Peyer's patch (tissue), 4 donors: ENCODE results near the gene HPX.

ENCODE experiments used
- POLR2A ChIP-seq, 2 donors: fragments of 450-650 bp; IDR thresholded peaks; one replicate each; pipeline ENCODE4 v1.5.1; 2017; ENCODE audit warnings: antibody characterized with exemption in 2 of 2, mild to moderate bottlenecking in 2 of 2, moderate library complexity in 2 of 2
- TF ChIP-seq, protein P1 (sequence below), 6 experiments: fragments of 450-650 bp in 4 of 6; fragments of 200-600 bp in 2 of 6; sonication (generic) in 1 of 6; IDR thresholded peaks; one replicate each; pipeline ENCODE4 v1.5.1; 2017 to 2019; ENCODE audit warnings: antibody characterized with exemption in 6 of 6, mild to moderate bottlenecking in 3 of 6, moderate library complexity in 1 of 6

DNA sequence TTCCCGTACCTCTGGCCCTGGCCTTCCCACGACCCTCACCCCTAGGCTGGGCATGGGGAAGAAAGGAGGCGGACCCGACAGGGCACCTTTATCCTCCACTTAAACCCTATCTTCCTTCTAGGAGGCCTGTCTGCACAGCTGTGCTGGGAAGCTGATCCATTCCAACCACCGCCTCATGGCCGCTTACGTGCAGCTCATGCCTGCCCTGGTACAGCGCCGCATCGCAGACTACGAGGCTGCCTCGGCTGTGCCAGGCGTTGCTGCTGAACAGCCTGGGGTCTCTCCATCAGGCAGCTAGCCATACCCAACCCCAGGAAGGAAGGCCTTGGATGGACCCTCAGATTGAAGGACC lies 41.1 kb upstream of the HPX start:
- no peak for TF ChIP-seq POLR2A (IDR thresholded peaks at IDR 0.05)
- TF ChIP-seq, protein P1, sequence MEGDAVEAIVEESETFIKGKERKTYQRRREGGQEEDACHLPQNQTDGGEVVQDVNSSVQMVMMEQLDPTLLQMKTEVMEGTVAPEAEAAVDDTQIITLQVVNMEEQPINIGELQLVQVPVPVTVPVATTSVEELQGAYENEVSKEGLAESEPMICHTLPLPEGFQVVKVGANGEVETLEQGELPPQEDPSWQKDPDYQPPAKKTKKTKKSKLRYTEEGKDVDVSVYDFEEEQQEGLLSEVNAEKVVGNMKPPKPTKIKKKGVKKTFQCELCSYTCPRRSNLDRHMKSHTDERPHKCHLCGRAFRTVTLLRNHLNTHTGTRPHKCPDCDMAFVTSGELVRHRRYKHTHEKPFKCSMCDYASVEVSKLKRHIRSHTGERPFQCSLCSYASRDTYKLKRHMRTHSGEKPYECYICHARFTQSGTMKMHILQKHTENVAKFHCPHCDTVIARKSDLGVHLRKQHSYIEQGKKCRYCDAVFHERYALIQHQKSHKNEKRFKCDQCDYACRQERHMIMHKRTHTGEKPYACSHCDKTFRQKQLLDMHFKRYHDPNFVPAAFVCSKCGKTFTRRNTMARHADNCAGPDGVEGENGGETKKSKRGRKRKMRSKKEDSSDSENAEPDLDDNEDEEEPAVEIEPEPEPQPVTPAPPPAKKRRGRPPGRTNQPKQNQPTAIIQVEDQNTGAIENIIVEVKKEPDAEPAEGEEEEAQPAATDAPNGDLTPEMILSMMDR (IDR thresholded peaks at IDR 0.05), result no peak
